NOMO-1 (cell line): ENCODE results near the gene GIMAP8.
A peak's percentile ranks its signal among the peaks of the same experiment; 100 is the strongest.
"Not testable (repeated sequence)": the region's sequence is repeated elsewhere in the genome, so short reads cannot be mapped to it uniquely, and the experiment has no call there.

ENCODE experiments used
- DNase-seq, 2 experiments: peaks; one replicate each; lab custom pipeline; 2025; ENCODE audit not compliant: unreplicated experiment in 2 of 2; lab: John Stamatoyannopoulos, UW

The GIMAP8 gene

GRCh38 chr7:150461520-150461919, 11.1 kb downstream of the GIMAP8 start:
- DNase-seq: no peak

- DNase-seq: no peak
Measured at GRCh38 chr7:150462413-150462812, 12.0 kb downstream of the GIMAP8 start.

GRCh38 chr7:150463461-150463860, 13.0 kb downstream of the GIMAP8 start:
- DNase-seq: no peak

- no peak for DNase-seq
Measured at GRCh38 chr7:150464962-150465361, 14.5 kb downstream of the GIMAP8 start.

GRCh38 chr7:150465414-150465813, 15.0 kb downstream of the GIMAP8 start:
- no peak for DNase-seq

GRCh38 chr7:150466477-150466876, 16.0 kb downstream of the GIMAP8 start:
- DNase-seq: no peak

GRCh38 chr7:150468241-150468640, 17.8 kb downstream of the GIMAP8 start:
- DNase-seq: no peak

- DNase-seq: no peak
Measured at GRCh38 chr7:150471886-150472285, 21.5 kb downstream of the GIMAP8 start.

- no peak for DNase-seq
Measured at GRCh38 chr7:150473902-150474301, 23.5 kb downstream of the GIMAP8 start.

GRCh38 chr7:150476285-150476684, 25.9 kb downstream of the GIMAP8 start:
- no peak for DNase-seq

- DNase-seq: no peak
Measured at GRCh38 chr7:150476819-150477631, 26.6 kb downstream of the GIMAP8 start.

- DNase-seq: no peak
Measured at GRCh38 chr7:150479023-150479716, 28.7 kb downstream of the GIMAP8 start.

- DNase-seq: no peak
Measured at GRCh38 chr7:150481186-150481920, 30.9 kb downstream of the GIMAP8 start.

GRCh38 chr7:150481922-150482321, 31.5 kb downstream of the GIMAP8 start:
- DNase-seq: no peak

- not testable (repeated sequence) for DNase-seq
Measured at GRCh38 chr7:150483514-150483913, 33.1 kb downstream of the GIMAP8 start.

GRCh38 chr7:150484071-150484470, 33.6 kb downstream of the GIMAP8 start:
- DNase-seq: not testable (repeated sequence)

GRCh38 chr7:150487625-150488024, 37.2 kb downstream of the GIMAP8 start:
- DNase-seq: no peak

GRCh38 chr7:150489782-150490181, 39.4 kb downstream of the GIMAP8 start:
- DNase-seq: peak; percentile 56 to 90

GRCh38 chr7:150493442-150493841, 43.0 kb downstream of the GIMAP8 start:
- not testable (repeated sequence) for DNase-seq

- no peak for DNase-seq
Measured at GRCh38 chr7:150502519-150502918, 52.1 kb downstream of the GIMAP8 start.

GRCh38 chr7:150503155-150503554, 52.7 kb downstream of the GIMAP8 start:
- DNase-seq: no peak
